Trophoblast cell (in vitro differentiated cells and primary cell): ENCODE data around the gene GLP2R. TPM values are rescaled to one million over a fixed set of nuclear protein-coding genes. Genes with fewer than 3 reads are reported as not detected.

Experiments used
- DNase-seq, 2 donors: peaks; one replicate each; pipeline ENCODE4 v3.0.0-alpha.2; 2016
- H2AFZ ChIP-seq: 2 replicates; pipeline ENCODE4 v1.6.1; 2013; ENCODE audit warnings: low read length, moderate library complexity, mild to moderate bottlenecking; ENCODE audit not compliant: insufficient read depth, poor library complexity
- H2AK5ac ChIP-seq: 2 replicates; pipeline ENCODE4 v1.6.1; 2013; ENCODE audit warnings: mild to moderate bottlenecking, low read length
- H2BK120ac ChIP-seq: 2 replicates; pipeline ENCODE4 v1.6.1; 2013; ENCODE audit warnings: low read length, mild to moderate bottlenecking, moderate library complexity; ENCODE audit not compliant: insufficient read depth, poor library complexity
- H2BK12ac ChIP-seq: 2 replicates; pipeline ENCODE4 v1.6.1; 2013; ENCODE audit warnings: mild to moderate bottlenecking, low read length, moderate library complexity
- H2BK5ac ChIP-seq: 2 replicates; pipeline ENCODE4 v1.6.1; 2013; ENCODE audit warnings: low read length, low read depth, moderate library complexity, mild to moderate bottlenecking; ENCODE audit not compliant: poor library complexity
- H3K14ac ChIP-seq: 2 replicates; pipeline ENCODE4 v1.6.1; 2013; ENCODE audit warnings: mild to moderate bottlenecking, low read length
- H3K18ac ChIP-seq: 2 replicates; pipeline ENCODE4 v1.6.1; 2013; ENCODE audit warnings: mild to moderate bottlenecking, low read length
- H3K23ac ChIP-seq: 2 replicates; pipeline ENCODE4 v1.6.1; 2013; ENCODE audit warnings: low read length
- H3K27ac ChIP-seq: 2 replicates; pipeline ENCODE4 v1.5.1; 2013; ENCODE audit warnings: low read depth, mild to moderate bottlenecking, inconsistent platforms, low read length, moderate library complexity
- H3K27me3 ChIP-seq: 2 replicates; pipeline ENCODE4 v1.6.1; 2013; ENCODE audit warnings: inconsistent platforms, mild to moderate bottlenecking, low read length, moderate library complexity; ENCODE audit not compliant: insufficient read depth
- H3K36me3 ChIP-seq, 2 experiments: 1 replicate in 1 of 2; 2 replicates in 1 of 2; pipeline ENCODE4 v1.6.1; 2013; ENCODE audit warnings: low read length in 2 of 2, mild to moderate bottlenecking in 2 of 2, moderate library complexity in 1 of 2; ENCODE audit not compliant: insufficient read depth in 2 of 2, control insufficient read depth in 1 of 2
- H3K4ac ChIP-seq: 2 replicates; pipeline ENCODE4 v1.6.1; 2013; ENCODE audit warnings: low read depth, mild to moderate bottlenecking, low read length, moderate library complexity
- H3K4me1 ChIP-seq, 2 experiments: 1 replicate in 1 of 2; 2 replicates in 1 of 2; pipeline ENCODE4 v1.6.1; 2013; ENCODE audit warnings: low read length in 2 of 2, mild to moderate bottlenecking in 2 of 2, moderate library complexity in 1 of 2; ENCODE audit not compliant: insufficient read depth in 2 of 2, control insufficient read depth in 1 of 2
- H3K4me2 ChIP-seq: 2 replicates; pipeline ENCODE4 v1.6.1; 2013; ENCODE audit warnings: inconsistent platforms, mild to moderate bottlenecking, low read length, moderate library complexity
- H3K4me3 ChIP-seq: 2 replicates; pipeline ENCODE4 v1.5.1; 2013; ENCODE audit warnings: mild to moderate bottlenecking, low read depth, low read length, inconsistent platforms
- H3K79me1 ChIP-seq: one replicate; pipeline ENCODE4 v1.6.1; 2013; ENCODE audit warnings: low read length
- H3K79me2 ChIP-seq: 2 replicates; pipeline ENCODE4 v1.6.1; 2013; ENCODE audit warnings: low read length, mild to moderate bottlenecking; ENCODE audit not compliant: control insufficient read depth, insufficient read depth, poor library complexity
- H3K9ac ChIP-seq: 2 replicates; pipeline ENCODE4 v1.6.1; 2013; ENCODE audit warnings: mild to moderate bottlenecking, low read length
- H3K9me3 ChIP-seq: 2 replicates; pipeline ENCODE4 v1.6.1; 2013; ENCODE audit warnings: low read depth, mild to moderate bottlenecking, control low read depth, inconsistent platforms, low read length; ENCODE audit not compliant: insufficient read depth
- H4K12ac ChIP-seq: 2 replicates; pipeline ENCODE4 v1.6.1; 2013; ENCODE audit warnings: low read depth, mild to moderate bottlenecking, low read length, moderate library complexity
- H4K8ac ChIP-seq: 2 replicates; pipeline ENCODE4 v1.6.1; 2013; ENCODE audit warnings: low read depth, mild to moderate bottlenecking, low read length, moderate library complexity
- H4K91ac ChIP-seq: one replicate; pipeline ENCODE4 v1.6.1; 2013; ENCODE audit warnings: low read depth, mild to moderate bottlenecking, low read length, moderate library complexity
- WGBS: extraction: QIAGEN DNeasy Blood & Tissue Kit; methylation state at CpG from one replicate; pipeline ENCODE4 v1.1.7; 2013; ENCODE audit warnings: missing lambda C conversion rate; ENCODE audit not compliant: insufficient read length, insufficient coverage; ENCODE audit errors: extremely low coverage; 5-methylcytosine and 5-hydroxymethylcytosine counted together
- polyA plus RNA-seq: library from polyadenylated mRNA; stranded (reverse); fragments of 200-250 nt; gene quantifications from 2 replicates; pipeline ENCODE4 v1.2.3, GENCODE V29; 2013

The GLP2R gene, protein sequence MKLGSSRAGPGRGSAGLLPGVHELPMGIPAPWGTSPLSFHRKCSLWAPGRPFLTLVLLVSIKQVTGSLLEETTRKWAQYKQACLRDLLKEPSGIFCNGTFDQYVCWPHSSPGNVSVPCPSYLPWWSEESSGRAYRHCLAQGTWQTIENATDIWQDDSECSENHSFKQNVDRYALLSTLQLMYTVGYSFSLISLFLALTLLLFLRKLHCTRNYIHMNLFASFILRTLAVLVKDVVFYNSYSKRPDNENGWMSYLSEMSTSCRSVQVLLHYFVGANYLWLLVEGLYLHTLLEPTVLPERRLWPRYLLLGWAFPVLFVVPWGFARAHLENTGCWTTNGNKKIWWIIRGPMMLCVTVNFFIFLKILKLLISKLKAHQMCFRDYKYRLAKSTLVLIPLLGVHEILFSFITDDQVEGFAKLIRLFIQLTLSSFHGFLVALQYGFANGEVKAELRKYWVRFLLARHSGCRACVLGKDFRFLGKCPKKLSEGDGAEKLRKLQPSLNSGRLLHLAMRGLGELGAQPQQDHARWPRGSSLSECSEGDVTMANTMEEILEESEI
- 0.01 and 0.04 TPM in 2 replicates for polyA plus RNA-seq

DNA sequence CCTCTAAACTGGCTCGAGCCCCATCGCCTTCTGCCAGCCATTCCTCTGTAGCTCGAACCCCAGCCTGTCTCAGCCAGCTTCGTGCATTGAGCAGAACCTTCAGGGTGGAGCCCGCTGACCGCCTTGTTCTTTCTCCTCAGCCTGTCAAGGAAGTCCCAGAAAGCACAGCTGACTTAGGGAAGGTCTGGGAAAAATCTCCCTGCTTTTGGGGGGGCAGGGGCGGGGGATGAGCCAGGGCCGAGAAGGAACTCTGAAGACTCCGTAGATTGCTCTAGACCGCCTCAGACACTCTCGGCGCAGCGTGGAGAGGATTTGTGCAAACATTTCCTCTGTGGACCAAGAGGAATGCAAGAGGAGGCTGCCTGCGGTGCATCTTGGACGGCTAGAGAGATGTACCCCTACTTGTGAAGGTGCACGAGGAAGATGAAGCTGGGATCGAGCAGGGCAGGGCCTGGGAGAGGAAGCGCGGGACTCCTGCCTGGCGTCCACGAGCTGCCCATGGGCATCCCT lies at the start of gene GLP2R:
Gene GLP2R (plus strand): TSS at position 284 of the 510 bp plus-strand sequence. CDS start 140 bp downstream, at position 424.
- Histone ChIP-seq H4K91ac (no peak within 1 kb of the TSS), H4K12ac (no peak within 1 kb of the TSS), H2BK5ac (no peak within 1 kb of the TSS), H3K36me3 (no peaks in the 10 kb centered on the region), H3K27ac (no peak within 1 kb of the TSS), H3K79me2 (no peaks in the 10 kb centered on the region), H2AFZ (no peak within 1 kb of the TSS), H3K4ac (no peak within 1 kb of the TSS), H3K23ac (no peak within 1 kb of the TSS), H3K4me2 (no peak within 1 kb of the TSS), H3K9me3 (peaks cover 2% of the 10 kb centered on the region), H4K8ac (no peak within 1 kb of the TSS), H3K79me1 (no peaks in the 10 kb centered on the region), H2BK12ac (no peak within 1 kb of the TSS), H3K4me3 (no peak within 1 kb of the TSS), H3K18ac (no peak within 1 kb of the TSS), H2AK5ac (no peak within 1 kb of the TSS), H3K14ac (no peak within 1 kb of the TSS), H2BK120ac (no peak within 1 kb of the TSS), H3K27me3 (no peaks in the 10 kb centered on the region), H3K9ac (no peak within 1 kb of the TSS), H3K4me1 (peaks cover 0 to 10% of the 10 kb centered on the region in 2 experiments)
- no CpG with 5 or more reads among the region's 21 CpGs for WGBS
- no peak for DNase-seq

DNA sequence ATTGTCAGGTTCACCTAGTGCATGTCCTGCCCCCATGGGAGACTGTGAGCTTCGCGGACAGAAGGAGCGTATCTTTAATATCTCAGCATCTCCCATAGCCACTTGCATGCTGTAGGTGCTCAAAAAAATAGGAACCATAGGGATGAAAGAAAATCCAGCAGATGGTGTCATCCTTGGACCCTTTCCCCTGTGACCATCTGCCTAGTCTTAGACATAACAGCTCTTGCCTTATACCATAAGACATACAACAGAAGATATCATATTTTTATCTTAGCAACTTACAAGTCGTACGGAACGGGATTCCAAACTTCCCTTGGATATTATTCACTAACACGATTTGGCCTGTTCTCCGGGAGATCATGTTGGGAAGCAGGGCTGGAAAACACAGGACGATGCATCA lies 48.8 kb upstream of the GLP2R start:
- Histone ChIP-seq H2BK120ac (no peak overlapping the region), H2AK5ac (no peak overlapping the region), H3K4me2 (no peak overlapping the region), H4K12ac (no peak overlapping the region), H3K18ac (no peak overlapping the region), H4K91ac (no peak overlapping the region), H2BK12ac (no peak overlapping the region), H3K9me3 (peaks cover 2% of the 10 kb centered on the region), H4K8ac (no peak overlapping the region), H3K4me1 (no peaks in the 10 kb centered on the region), H3K9ac (no peak overlapping the region), H3K79me1 (no peaks in the 10 kb centered on the region), H2AFZ (no peak overlapping the region), H3K79me2 (no peaks in the 10 kb centered on the region), H3K27ac (no peak overlapping the region), H2BK5ac (no peak overlapping the region), H3K27me3 (no peaks in the 10 kb centered on the region), H3K14ac (no peak overlapping the region), H3K4ac (no peak overlapping the region), H3K4me3 (no peak overlapping the region), H3K23ac (no peak overlapping the region), H3K36me3 (no peaks in the 10 kb centered on the region)
- no peak for DNase-seq
- WGBS = no CpG with 5 or more reads among the region's 9 CpGs

- no peak overlapping the region for H3K9ac ChIP-seq
- H3K23ac ChIP-seq = no peak overlapping the region
- no peak overlapping the region for H3K4me2 ChIP-seq
- no peak overlapping the region for H2BK5ac ChIP-seq
- H4K8ac ChIP-seq = no peak overlapping the region
- DNase-seq = no peak
- H3K4me3 ChIP-seq = no peak overlapping the region
- H3K27ac ChIP-seq = no peak overlapping the region
- peaks cover 2% of the 10 kb centered on the region for H3K9me3 ChIP-seq
- WGBS = no CpG with 5 or more reads among the region's 3 CpGs
- H3K36me3 ChIP-seq = no peaks in the 10 kb centered on the region
- H3K14ac ChIP-seq = no peak overlapping the region
- no peak overlapping the region for H2BK120ac ChIP-seq
- H2AFZ ChIP-seq = no peak overlapping the region
- no peak overlapping the region for H3K4ac ChIP-seq
- no peaks in the 10 kb centered on the region for H3K4me1 ChIP-seq
- no peak overlapping the region for H3K18ac ChIP-seq
- H4K91ac ChIP-seq = no peak overlapping the region
- no peaks in the 10 kb centered on the region for H3K79me1 ChIP-seq
- no peak overlapping the region for H2BK12ac ChIP-seq
- H4K12ac ChIP-seq = no peak overlapping the region
- no peaks in the 10 kb centered on the region for H3K27me3 ChIP-seq
- H2AK5ac ChIP-seq = no peak overlapping the region
- H3K79me2 ChIP-seq = no peaks in the 10 kb centered on the region
These were observed 45.2 kb upstream of the GLP2R start for GRCh38 chr17:9780552-9780951.

GRCh38 chr17:9783050-9783449 lies 42.7 kb upstream of the GLP2R start:
- H2AK5ac ChIP-seq = no peak overlapping the region
- no peak overlapping the region for H3K4ac ChIP-seq
- H3K27ac ChIP-seq = no peak overlapping the region
- H2BK120ac ChIP-seq = no peak overlapping the region
- no peak overlapping the region for H4K8ac ChIP-seq
- no peak overlapping the region for H3K9ac ChIP-seq
- H3K27me3 ChIP-seq = no peaks in the 10 kb centered on the region
- WGBS = no CpG with 5 or more reads among the region's 4 CpGs
- H3K18ac ChIP-seq = no peak overlapping the region
- no peak overlapping the region for H4K12ac ChIP-seq
- no peak overlapping the region for H2BK5ac ChIP-seq
- H3K14ac ChIP-seq = no peak overlapping the region
- no peaks in the 10 kb centered on the region for H3K79me1 ChIP-seq
- H3K4me3 ChIP-seq = no peak overlapping the region
- no peak overlapping the region for H3K23ac ChIP-seq
- peak in 1 of 2 donors; percentile 21 for DNase-seq
- H3K9me3 ChIP-seq = no peaks in the 10 kb centered on the region
- H2AFZ ChIP-seq = no peak overlapping the region
- no peak overlapping the region for H3K4me2 ChIP-seq
- no peak overlapping the region for H2BK12ac ChIP-seq
- H4K91ac ChIP-seq = no peak overlapping the region
- H3K79me2 ChIP-seq = no peaks in the 10 kb centered on the region
- no peaks in the 10 kb centered on the region for H3K36me3 ChIP-seq
- no peaks in the 10 kb centered on the region for H3K4me1 ChIP-seq
